ENCODE measurements around the gene NEU3. TPM values are rescaled to one million over a fixed set of nuclear protein-coding genes. Genes with fewer than 3 reads are reported as not detected.

Gene NEU3
- polyA plus RNA-seq (2013, experiment 1 of 2) = 7.8 TPM
- polyA plus RNA-seq (2013, experiment 2 of 2) = 8.5 TPM

GRCh38 chr11:74988541-74989259 is at the start of gene NEU3:
NEU3 (plus strand) TSS chr11:74988933; CDS start chr11:74989061, 128 bp downstream.
- peak within 1 kb of the TSS; percentile 60 for H3K18ac ChIP-seq (ENCODE audit: low read length)
- peaks cover 2% of the 10 kb centered on the region for H3K4me1 ChIP-seq (ENCODE audit: control insufficient read depth, low read depth, low read length)
- no peaks in the 10 kb centered on the region for H3K79me2 ChIP-seq (ENCODE audit: control insufficient read depth, insufficient read depth, low read length)
- peak within 1 kb of the TSS; percentile 12 for H3K27ac ChIP-seq (ENCODE audit: low read depth, low read length)
- no peak within 1 kb of the TSS for H3K4ac ChIP-seq (ENCODE audit: low read depth, low read length)
- WGBS (ENCODE audit: extremely low coverage, insufficient coverage, low lambda C conversion rate) = no CpG with 5 or more reads among the region's 46 CpGs
- no peak within 1 kb of the TSS for H2BK15ac ChIP-seq (replicated peaks; ENCODE audit: low read depth)
- H2BK5ac ChIP-seq (ENCODE audit: low read length) = no peak within 1 kb of the TSS
- no peak within 1 kb of the TSS for H2BK120ac ChIP-seq (ENCODE audit: low read depth, low read length)
- no peaks in the 10 kb centered on the region for H3K27me3 ChIP-seq (ENCODE audit: insufficient read depth, low read length, poor library complexity)
- no peaks in the 10 kb centered on the region for H3K79me1 ChIP-seq (ENCODE audit: low read length)
- H2AK5ac ChIP-seq (ENCODE audit: low read length) = no peak within 1 kb of the TSS
- H3K56ac ChIP-seq (ENCODE audit: low read length) = peak within 1 kb of the TSS; percentile 87
- peak within 1 kb of the TSS; percentile 86 for H3K9ac ChIP-seq (ENCODE audit: low read length)
- no peak within 1 kb of the TSS for H4K5ac ChIP-seq (ENCODE audit: low read length)
- no peak within 1 kb of the TSS for H4K8ac ChIP-seq (ENCODE audit: low read depth, low read length)
- DNase-seq = peak; percentile 92
- H3K23ac ChIP-seq (ENCODE audit: low read length) = peak within 1 kb of the TSS; percentile 35
- peak within 1 kb of the TSS; percentile 94 for H3K4me2 ChIP-seq (ENCODE audit: low read length)
- no peaks in the 10 kb centered on the region for H3K36me3 ChIP-seq (ENCODE audit: control insufficient read depth, insufficient read depth, low read length)
- peak within 1 kb of the TSS; percentile 81 for H3K4me3 ChIP-seq (ENCODE audit: low read length)

- H2AK5ac ChIP-seq (ENCODE audit: low read length) = no peak overlapping the region
- H3K27me3 ChIP-seq (ENCODE audit: insufficient read depth, low read length, poor library complexity) = no peaks in the 10 kb centered on the region
- no peak overlapping the region for H3K4me3 ChIP-seq (ENCODE audit: low read length)
- no peak overlapping the region for H3K18ac ChIP-seq (ENCODE audit: low read length)
- H4K5ac ChIP-seq (ENCODE audit: low read length) = no peak overlapping the region
- H3K79me2 ChIP-seq (ENCODE audit: control insufficient read depth, insufficient read depth, low read length) = no peaks in the 10 kb centered on the region
- no peak overlapping the region for H2BK15ac ChIP-seq (replicated peaks; ENCODE audit: low read depth)
- H3K79me1 ChIP-seq (ENCODE audit: low read length) = no peaks in the 10 kb centered on the region
- DNase-seq = no peak
- no peak overlapping the region for H3K9ac ChIP-seq (ENCODE audit: low read length)
- H3K4me1 ChIP-seq (ENCODE audit: control insufficient read depth, low read depth, low read length) = no peaks in the 10 kb centered on the region
- no peak overlapping the region for H3K4ac ChIP-seq (ENCODE audit: low read depth, low read length)
- H2BK120ac ChIP-seq (ENCODE audit: low read depth, low read length) = no peak overlapping the region
- H3K27ac ChIP-seq (ENCODE audit: low read depth, low read length) = no peak overlapping the region
- no peak overlapping the region for H3K4me2 ChIP-seq (ENCODE audit: low read length)
- no peak overlapping the region for H2BK5ac ChIP-seq (ENCODE audit: low read length)
- no peak overlapping the region for H3K23ac ChIP-seq (ENCODE audit: low read length)
- H4K8ac ChIP-seq (ENCODE audit: low read depth, low read length) = no peak overlapping the region
- no peaks in the 10 kb centered on the region for H3K36me3 ChIP-seq (ENCODE audit: control insufficient read depth, insufficient read depth, low read length)
- H3K56ac ChIP-seq (ENCODE audit: low read length) = no peak overlapping the region
These were observed 47.2 kb upstream of the NEU3 start for GRCh38 chr11:74941492-74941891.

GRCh38 chr11:74942073-74942759 is 46.5 kb upstream of the NEU3 start:
- H2BK120ac ChIP-seq (ENCODE audit: low read depth, low read length) = no peak overlapping the region
- no peak overlapping the region for H3K27ac ChIP-seq (ENCODE audit: low read depth, low read length)
- no peak overlapping the region for H3K23ac ChIP-seq (ENCODE audit: low read length)
- no CpG with 5 or more reads among the region's 5 CpGs for WGBS (ENCODE audit: extremely low coverage, insufficient coverage, low lambda C conversion rate)
- no peak overlapping the region for H3K9ac ChIP-seq (ENCODE audit: low read length)
- no peaks in the 10 kb centered on the region for H3K27me3 ChIP-seq (ENCODE audit: insufficient read depth, low read length, poor library complexity)
- H3K4me2 ChIP-seq (ENCODE audit: low read length) = no peak overlapping the region
- no peak overlapping the region for H2AK5ac ChIP-seq (ENCODE audit: low read length)
- no peak overlapping the region for H3K56ac ChIP-seq (ENCODE audit: low read length)
- no peaks in the 10 kb centered on the region for H3K4me1 ChIP-seq (ENCODE audit: control insufficient read depth, low read depth, low read length)
- no peaks in the 10 kb centered on the region for H3K79me1 ChIP-seq (ENCODE audit: low read length)
- H3K36me3 ChIP-seq (ENCODE audit: control insufficient read depth, insufficient read depth, low read length) = no peaks in the 10 kb centered on the region
- H3K18ac ChIP-seq (ENCODE audit: low read length) = no peak overlapping the region
- H3K4me3 ChIP-seq (ENCODE audit: low read length) = no peak overlapping the region
- no peaks in the 10 kb centered on the region for H3K79me2 ChIP-seq (ENCODE audit: control insufficient read depth, insufficient read depth, low read length)
- DNase-seq = no peak
- H4K5ac ChIP-seq (ENCODE audit: low read length) = no peak overlapping the region
- H2BK15ac ChIP-seq (replicated peaks; ENCODE audit: low read depth) = no peak overlapping the region
- no peak overlapping the region for H4K8ac ChIP-seq (ENCODE audit: low read depth, low read length)
- no peak overlapping the region for H2BK5ac ChIP-seq (ENCODE audit: low read length)
- H3K4ac ChIP-seq (ENCODE audit: low read depth, low read length) = no peak overlapping the region

- Histone ChIP-seq H3K27ac (ENCODE audit: low read depth, low read length) (no peak overlapping the region), H3K4me1 (ENCODE audit: control insufficient read depth, low read depth, low read length) (peaks cover 2% of the 10 kb centered on the region), H2BK120ac (ENCODE audit: low read depth, low read length) (no peak overlapping the region), H2BK5ac (ENCODE audit: low read length) (no peak overlapping the region), H3K9ac (ENCODE audit: low read length) (peak overlapping the region; percentile 83), H3K79me1 (ENCODE audit: low read length) (peaks cover 10% of the 10 kb centered on the region), H3K18ac (ENCODE audit: low read length) (peak overlapping the region; percentile 34), H3K79me2 (ENCODE audit: control insufficient read depth, insufficient read depth, low read length) (peaks cover 31% of the 10 kb centered on the region), H3K4me2 (ENCODE audit: low read length) (peak overlapping the region; percentile 100), H3K4ac (ENCODE audit: low read depth, low read length) (no peak overlapping the region), H3K36me3 (ENCODE audit: control insufficient read depth, insufficient read depth, low read length) (no peaks in the 10 kb centered on the region), H4K5ac (ENCODE audit: low read length) (no peak overlapping the region), H3K23ac (ENCODE audit: low read length) (no peak overlapping the region), H3K56ac (ENCODE audit: low read length) (peak overlapping the region; percentile 91), H2AK5ac (ENCODE audit: low read length) (no peak overlapping the region), H2BK15ac (replicated peaks; ENCODE audit: low read depth) (no peak overlapping the region), H4K8ac (ENCODE audit: low read depth, low read length) (no peak overlapping the region), H3K4me3 (ENCODE audit: low read length) (peak overlapping the region; percentile 88), H3K27me3 (ENCODE audit: insufficient read depth, low read length, poor library complexity) (no peaks in the 10 kb centered on the region)
- WGBS (ENCODE audit: extremely low coverage, insufficient coverage, low lambda C conversion rate) = no CpG with 5 or more reads among the region's 9 CpGs
- DNase-seq = no peak
These were observed 40.2 kb upstream of the NEU3 start for GRCh38 chr11:74948546-74948897.

GRCh38 chr11:74948898-74949752 is 39.6 kb upstream of the NEU3 start, which contains the start of the genes SPCS2 and XRRA1:
SPCS2 (plus strand) TSS chr11:74949266; CDS start chr11:74949286, 20 bp downstream.
XRRA1 (minus strand) TSS chr11:74949091; CDS start chr11:74940878, 8,213 bp downstream.
- Histone ChIP-seq H3K4me3 (ENCODE audit: low read length) (peak within 1 kb of the TSS; percentile 97), H3K4ac (ENCODE audit: low read depth, low read length) (peak within 1 kb of the TSS; percentile 86), H3K27ac (ENCODE audit: low read depth, low read length) (peak within 1 kb of the TSS; percentile 23), H4K5ac (ENCODE audit: low read length) (no peak within 1 kb of the TSS), H4K8ac (ENCODE audit: low read depth, low read length) (peak within 1 kb of the TSS; percentile 17), H3K4me2 (ENCODE audit: low read length) (peak within 1 kb of the TSS; percentile 100), H3K9ac (ENCODE audit: low read length) (peak within 1 kb of the TSS; percentile 99), H3K23ac (ENCODE audit: low read length) (no peak within 1 kb of the TSS), H3K79me1 (ENCODE audit: low read length) (peaks cover 11% of the 10 kb centered on the region), H3K36me3 (ENCODE audit: control insufficient read depth, insufficient read depth, low read length) (no peaks in the 10 kb centered on the region), H2BK120ac (ENCODE audit: low read depth, low read length) (no peak within 1 kb of the TSS), H2AK5ac (ENCODE audit: low read length) (peak within 1 kb of the TSS; percentile 56), H2BK15ac (replicated peaks; ENCODE audit: low read depth) (no peak within 1 kb of the TSS), H3K27me3 (ENCODE audit: insufficient read depth, low read length, poor library complexity) (no peaks in the 10 kb centered on the region), H2BK5ac (ENCODE audit: low read length) (peak within 1 kb of the TSS; percentile 43), H3K18ac (ENCODE audit: low read length) (peak within 1 kb of the TSS; percentile 35), H3K79me2 (ENCODE audit: control insufficient read depth, insufficient read depth, low read length) (peaks cover 34% of the 10 kb centered on the region), H3K4me1 (ENCODE audit: control insufficient read depth, low read depth, low read length) (peaks cover 2% of the 10 kb centered on the region), H3K56ac (ENCODE audit: low read length) (peak within 1 kb of the TSS; percentile 99)
- DNase-seq = peak; percentile 99
- no CpG with 5 or more reads among the region's 67 CpGs for WGBS (ENCODE audit: extremely low coverage, insufficient coverage, low lambda C conversion rate)
